Stimulated activated CD8-positive, alpha-beta memory T cell treated with anti-CD3 and anti-CD28 coated beads, Interleukin-2, amount 100 ng/mL, for 1 hour (primary cell): ENCODE measurements around the gene PBX4.

ENCODE experiments used
- DNase-seq, 2 donors: peaks; one replicate each; pipeline ENCODE4 v3.0.0-alpha.2; 2020; ENCODE audit warnings: low read depth in 2 of 2

The PBX4 gene

GRCh38 chr19:19558055-19558454 is 60.4 kb downstream of the PBX4 start:
- DNase-seq: no peak

DNA sequence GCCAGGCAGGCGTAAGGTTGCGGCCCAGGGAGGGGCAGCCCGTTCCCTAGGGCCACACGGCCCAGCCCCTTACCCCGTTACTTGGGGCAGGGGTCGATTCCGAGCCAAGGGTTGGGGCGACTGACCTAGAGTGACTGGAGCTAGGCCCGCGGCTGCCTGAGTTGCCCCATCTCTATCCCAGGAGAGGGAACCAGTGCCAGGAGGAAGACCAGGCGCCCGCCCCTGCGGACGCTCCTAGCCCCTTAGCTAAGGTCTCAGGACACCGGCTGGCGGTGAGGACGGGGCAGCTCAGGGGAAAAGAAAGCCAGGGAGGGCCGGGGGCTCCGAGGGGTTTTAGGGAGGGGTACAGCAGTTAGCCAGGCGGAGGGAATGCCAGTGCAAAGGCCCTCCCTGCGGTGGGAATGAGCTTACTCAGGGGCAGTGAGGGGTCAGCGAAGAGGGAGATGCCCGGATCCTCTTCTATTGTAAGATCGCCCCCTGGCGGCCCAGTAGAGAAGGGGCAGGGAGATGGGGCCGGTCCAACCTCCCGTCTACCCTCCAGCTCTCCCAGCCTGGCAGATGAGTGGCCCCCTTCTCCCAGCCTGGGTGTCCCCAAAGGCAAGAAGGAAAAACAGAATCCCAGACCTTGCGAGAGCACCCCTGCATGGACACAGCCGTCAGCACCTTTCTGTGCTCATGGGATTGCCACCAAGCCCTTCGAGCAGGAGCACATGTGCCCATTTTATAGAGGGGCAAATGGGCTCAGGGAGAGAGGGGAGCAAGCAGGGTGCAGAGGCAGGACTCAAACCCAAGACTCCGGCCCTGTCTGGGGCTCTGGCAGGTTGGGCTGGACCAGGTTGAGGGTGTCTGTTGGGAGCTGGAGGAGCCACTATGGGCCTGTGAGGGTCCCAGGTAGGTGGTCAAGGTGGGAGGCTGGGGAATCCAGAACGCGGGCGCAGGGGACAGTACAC is 64.1 kb downstream of the PBX4 start:
- peak in 1 of 2 donors; percentile 35 for DNase-seq

GRCh38 chr19:19553670-19554069 is 64.8 kb downstream of the PBX4 start:
- no peak for DNase-seq

DNA sequence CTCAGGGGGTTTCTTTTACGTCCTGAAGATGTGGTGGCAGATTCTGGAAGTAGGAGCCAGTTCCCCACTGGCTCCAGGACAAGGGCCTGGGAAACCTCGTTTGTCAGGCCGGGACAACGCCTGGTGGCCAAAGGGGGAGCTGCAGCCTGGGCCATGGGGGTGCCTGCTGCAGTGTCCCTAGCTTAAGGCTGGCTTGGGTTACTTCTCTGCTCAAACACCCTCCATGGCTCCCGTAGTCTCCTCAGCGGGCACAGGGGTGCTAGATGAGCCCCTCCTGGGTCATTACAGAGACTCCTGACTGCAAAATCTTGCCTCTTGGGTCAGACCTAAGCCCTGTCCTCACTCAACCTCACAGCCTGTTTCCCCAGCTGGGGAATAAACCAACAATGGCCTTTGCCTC is 65.7 kb downstream of the PBX4 start:
- DNase-seq: no peak

DNA sequence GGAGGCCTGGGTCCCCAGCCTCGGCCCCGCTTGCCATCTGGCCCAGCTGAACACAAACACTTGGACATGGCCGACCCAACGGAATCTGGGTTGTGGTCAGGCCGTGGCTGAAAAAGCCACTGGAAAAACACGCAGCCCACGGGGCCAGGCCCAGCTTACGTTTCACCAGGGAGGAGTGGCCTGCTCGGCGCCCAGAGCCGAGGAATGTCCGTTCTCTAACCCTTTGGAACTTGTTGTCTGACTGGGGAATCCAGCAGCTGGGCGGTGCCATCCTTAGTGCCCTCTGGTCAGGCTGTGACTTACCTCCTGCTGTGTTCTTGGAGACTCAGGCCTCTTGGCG is 66.7 kb downstream of the PBX4 start:
- DNase-seq: no peak

DNA sequence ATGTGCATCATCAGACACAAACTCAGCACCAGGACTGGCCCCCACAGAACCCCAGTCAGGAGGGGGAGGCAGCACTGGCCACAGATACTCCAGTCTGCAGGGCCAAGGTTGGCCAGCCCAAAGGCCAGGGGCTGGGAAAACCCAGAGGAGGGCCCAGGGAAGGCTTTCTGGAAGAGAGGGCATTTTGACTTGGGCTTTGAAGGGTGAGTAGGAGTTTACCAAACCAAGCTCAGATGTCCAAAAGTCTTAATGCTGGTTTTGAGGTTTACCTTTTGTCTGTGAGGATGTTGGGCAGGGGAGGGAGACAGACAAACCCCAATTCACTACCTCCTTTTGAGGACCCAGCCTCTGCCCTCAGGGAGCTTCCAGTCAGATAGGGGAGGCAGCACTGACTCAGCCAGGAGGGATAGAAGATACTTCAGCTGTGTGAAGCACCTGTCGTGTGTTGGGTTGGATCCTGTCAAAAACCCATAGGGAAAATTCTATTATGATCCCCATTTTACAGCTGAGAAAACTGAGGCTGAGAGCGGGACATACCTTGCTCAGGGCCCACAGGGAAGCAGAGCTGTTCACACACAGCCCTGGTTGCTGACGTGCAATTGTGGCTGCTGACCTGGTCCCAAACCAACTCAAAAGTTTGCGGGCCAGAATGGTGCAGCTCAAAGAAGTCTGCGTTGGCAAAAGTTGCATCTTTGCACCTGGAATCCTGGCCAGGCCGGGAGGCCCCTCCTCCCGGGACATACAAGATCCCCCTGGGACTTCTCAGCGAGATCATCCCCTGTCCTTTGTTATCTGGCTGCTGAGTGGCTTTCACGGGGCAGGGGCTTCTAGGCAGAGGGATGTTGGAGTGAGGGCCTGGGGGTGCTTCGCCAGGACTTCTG is 67.3 kb downstream of the PBX4 start:
- DNase-seq: no peak

DNA sequence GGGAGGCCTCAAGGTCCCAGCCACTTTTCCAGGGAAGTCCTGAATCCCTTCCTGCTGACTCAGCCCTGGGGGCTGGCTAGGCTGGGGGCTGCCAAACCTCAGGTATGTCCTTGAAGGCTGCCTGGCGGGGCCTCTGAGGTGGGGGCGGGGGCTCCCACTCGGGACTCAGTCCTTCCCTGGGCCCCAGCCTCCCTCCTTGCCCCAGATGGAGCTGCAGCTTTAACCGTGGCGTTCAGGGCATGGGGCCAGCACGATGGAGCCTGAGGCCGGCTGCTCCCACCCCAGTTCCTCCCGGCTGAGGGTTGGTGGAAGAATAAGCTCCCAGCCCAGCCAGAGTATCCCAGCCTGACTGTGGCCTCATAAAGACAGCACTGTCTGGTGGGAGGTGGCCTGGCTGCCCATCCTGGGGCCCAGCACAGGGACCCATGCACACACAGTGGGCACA is 68.0 kb downstream of the PBX4 start:
- no peak for DNase-seq

- no peak for DNase-seq
Observed at GRCh38 chr19:19549804-19550464, 68.6 kb downstream of the PBX4 start.

- DNase-seq: no peak
Observed at GRCh38 chr19:19548915-19549759, 69.3 kb downstream of the PBX4 start.

DNA sequence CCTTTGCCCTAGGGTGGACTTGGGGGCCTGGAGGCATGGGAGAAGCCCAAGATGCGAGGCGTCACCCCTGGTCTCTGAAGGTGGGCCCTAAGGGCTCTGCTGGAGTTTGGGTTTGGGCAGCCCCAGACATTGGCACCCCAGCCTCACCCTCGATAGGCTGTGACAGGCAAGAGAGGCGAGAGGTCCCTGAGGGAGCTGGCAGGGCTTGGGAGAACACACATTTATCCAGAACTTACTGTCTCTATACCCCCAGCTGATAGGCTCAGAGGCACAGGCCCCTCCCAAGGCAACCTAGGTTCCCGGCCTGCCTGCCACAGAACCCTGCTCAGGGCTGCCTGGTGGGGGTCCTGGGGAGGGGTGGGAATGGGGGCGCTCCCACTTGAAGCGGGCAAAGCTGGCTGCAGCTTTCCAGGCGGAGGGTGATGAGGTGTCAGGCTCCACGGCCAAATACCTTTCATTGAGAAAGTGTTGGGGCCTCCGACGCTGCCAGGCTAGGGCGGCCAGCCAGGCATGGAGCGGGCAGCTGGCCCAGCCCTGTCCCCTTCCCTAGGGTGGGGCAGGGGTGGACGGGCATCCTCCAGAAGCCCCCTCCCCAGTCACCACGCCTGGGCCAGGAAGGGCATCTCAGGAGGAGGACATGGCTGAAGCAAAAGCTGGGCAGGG is 70.7 kb downstream of the PBX4 start:
- no peak for DNase-seq

DNA sequence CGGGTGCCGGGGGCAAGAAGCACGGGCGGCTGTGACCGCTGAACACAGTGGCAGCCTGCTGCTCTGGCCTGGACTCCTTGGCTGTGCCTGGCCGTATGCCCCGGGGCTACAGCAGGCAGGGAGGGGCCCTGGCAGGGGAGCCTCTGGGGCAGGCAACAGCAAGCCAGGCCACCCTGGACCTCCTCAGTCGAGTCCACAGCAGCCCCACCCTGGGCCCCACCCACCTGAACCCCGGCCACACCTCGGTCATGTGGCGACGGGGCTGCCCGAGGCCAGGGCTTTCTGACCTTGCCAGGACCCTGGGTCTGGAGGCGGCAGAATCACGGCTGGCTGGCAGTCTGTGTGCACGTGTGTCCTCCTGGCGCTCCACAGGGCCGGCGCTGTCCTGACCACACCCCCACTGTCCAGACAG is 71.7 kb downstream of the PBX4 start:
- no peak for DNase-seq

DNA sequence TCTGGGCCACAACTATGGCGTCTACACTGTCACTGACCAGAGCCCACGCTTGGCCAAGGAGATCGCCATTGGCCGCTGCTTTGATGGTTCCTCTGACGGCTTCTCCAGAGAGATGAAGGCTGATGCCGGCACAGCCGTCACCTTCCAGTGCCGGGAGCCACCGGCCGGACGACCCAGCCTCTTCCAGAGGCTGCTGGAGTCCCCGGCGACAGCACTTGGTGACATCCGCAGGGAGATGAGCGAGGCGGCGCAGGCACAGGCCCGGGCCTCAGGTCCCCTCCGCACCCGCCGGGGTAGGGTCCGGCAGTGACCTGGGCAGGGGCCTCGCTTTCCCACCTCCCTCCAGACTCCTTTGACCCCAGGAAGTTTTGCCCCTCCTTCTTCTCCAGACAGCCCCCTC is 72.8 kb downstream of the PBX4 start:
- DNase-seq: no peak

DNA sequence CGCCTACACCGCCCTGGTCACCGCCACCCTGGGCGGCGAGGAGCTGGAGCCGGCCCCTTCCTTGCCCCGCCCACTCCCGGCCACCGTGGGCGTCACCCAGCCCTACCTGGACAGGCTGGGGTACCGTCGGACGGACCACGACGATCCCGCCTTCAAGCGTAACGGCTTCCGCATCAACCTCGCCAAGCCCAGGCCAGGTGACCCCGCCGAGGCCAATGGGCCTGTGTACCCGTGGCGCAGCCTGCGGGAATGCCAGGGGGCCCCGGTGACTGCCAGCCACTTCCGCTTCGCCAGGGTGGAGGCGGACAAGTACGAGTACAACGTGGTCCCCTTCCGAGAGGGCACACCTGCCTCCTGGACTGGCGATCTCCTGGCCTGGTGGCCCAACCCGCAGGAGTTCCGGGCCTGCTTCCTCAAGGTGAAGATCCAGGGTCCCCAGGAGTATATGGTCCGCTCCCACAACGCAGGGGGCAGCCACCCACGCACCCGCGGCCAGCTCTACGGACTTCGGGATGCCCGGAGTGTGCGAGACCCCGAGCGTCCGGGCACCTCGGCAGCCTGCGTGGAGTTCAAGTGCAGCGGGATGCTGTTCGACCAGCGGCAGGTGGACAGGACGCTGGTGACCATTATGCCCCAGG is 73.4 kb downstream of the PBX4 start:
- no peak for DNase-seq

- no peak for DNase-seq
Observed at GRCh38 chr19:19544257-19544953, 74.1 kb downstream of the PBX4 start.

DNA sequence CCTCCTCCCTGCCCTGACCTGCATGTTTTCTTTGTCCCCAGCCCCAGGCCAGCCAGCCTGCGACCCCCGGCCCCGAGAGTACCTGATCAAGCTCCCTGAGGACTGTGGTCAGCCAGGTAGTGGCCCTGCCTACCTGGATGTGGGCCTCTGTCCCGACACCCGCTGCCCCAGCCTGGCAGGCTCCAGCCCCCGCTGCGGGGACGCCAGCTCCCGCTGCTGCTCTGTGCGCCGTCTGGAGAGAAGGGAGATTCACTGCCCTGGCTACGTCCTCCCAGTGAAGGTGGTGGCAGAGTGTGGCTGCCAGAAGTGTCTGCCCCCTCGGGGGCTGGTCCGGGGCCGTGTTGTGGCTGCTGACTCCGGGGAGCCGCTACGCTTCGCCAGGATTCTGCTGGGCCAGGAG is 74.8 kb downstream of the PBX4 start:
- no peak for DNase-seq

DNA sequence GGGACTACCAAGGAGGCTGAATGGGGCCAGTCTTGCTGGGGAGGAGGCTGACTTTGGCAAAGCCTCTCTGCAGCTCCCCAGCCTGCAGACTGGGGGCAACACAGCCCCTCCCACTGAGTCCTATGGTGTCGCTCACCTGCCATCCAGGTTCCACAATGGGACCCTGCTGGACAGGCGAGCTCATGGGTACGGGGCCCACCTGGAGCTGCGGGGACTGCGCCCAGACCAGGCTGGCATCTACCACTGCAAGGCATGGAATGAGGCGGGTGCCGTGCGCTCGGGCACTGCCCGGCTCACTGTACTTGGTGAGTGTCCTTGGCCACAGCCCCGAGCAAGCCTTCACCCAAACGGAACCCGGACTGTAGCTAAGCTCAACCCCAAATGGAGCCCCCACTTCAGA is 75.4 kb downstream of the PBX4 start:
- DNase-seq: no peak

GRCh38 chr19:19542507-19542906 is 76.0 kb downstream of the PBX4 start:
- no peak for DNase-seq

DNA sequence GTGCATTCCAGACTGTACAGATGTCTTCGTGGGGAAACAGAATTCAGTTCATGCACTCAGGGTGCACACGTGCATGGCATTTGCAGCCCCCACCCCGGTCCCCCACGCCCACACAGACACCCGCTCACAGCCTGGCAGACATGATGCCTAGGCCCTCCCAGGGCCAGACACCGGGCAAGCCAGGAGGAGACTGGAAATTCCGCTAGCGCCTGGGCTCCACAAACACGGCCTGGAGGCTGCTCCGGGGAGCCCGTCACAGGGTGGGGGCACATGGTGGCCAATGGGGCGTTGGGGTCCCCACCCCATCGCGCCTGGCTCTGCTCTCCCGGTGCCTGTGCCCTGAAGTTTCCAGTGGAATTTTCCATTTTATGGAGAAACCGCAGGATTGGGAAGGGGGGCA is 76.9 kb downstream of the PBX4 start:
- DNase-seq: no peak

DNA sequence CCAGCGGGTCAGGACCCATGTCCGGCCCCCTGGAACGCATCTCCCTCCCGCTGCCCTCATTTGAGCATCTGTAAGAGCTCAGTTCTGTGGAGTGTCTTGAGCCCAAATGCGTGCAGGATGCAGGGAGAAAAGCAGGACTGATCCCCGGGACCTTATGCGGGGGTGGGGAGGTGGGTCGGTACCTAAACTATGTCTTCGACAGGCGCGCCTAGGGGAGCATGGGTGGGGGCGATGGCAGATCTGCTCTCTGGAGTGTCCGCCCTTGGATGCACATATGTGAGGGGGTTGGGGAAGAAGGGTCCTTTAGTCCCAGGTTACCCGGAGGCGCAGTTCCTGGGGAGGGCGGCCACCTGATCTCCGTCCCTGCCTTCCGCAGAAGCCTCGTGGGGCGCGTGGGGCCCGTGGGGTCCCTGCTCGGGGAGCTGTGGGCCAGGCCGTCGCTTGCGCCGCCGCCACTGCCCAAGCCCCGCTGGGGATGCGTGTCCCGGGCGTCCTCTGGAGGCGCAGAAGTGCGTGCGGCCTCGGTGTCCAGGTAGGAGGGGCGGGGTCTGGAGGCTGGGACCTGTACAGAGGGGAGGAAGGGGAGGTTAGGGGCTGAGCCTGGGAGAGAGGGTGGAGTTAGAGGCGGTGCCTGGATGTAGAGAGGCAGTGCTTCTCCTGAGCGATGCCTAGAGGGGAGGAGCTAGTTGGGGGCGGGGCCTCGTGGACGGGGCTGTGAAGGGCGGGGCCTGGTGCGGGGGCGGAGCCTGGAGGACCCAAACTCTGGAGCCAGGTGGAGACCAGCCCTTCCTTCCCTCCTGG is 77.6 kb downstream of the PBX4 start:
- DNase-seq: peak; percentile 29 to 57
